Endodermal cell (in vitro differentiated cells): ENCODE measurements around the gene PREX1. TPM values are rescaled to one million over a fixed set of nuclear protein-coding genes. Genes with fewer than 3 reads are reported as not detected.

Experiments used
- DNase-seq: peaks from one replicate; pipeline ENCODE4 v3.0.0-alpha.2; 2017
- H3K27ac ChIP-seq: 2 replicates; pipeline ENCODE4 v1.5.1; 2013; ENCODE audit warnings: mild to moderate bottlenecking, low read depth, low read length, moderate library complexity
- H3K27me3 ChIP-seq: 2 replicates; pipeline ENCODE4 v1.6.1; 2013; ENCODE audit warnings: mild to moderate bottlenecking, low read length, moderate library complexity; ENCODE audit not compliant: insufficient read depth, control insufficient read depth, poor library complexity, severe bottlenecking
- H3K36me3 ChIP-seq: 2 replicates; pipeline ENCODE4 v1.7.0; 2013; ENCODE audit warnings: mild to moderate bottlenecking, low read length, moderate library complexity; ENCODE audit not compliant: control insufficient read depth, insufficient read depth
- H3K4me1 ChIP-seq: one replicate; pipeline ENCODE4 v1.7.0; 2013; ENCODE audit warnings: low read length; ENCODE audit not compliant: control insufficient read depth, insufficient read depth
- H3K4me3 ChIP-seq: 2 replicates; pipeline ENCODE4 v1.5.1; 2013; ENCODE audit warnings: mild to moderate bottlenecking, low read length, moderate library complexity
- H3K9ac ChIP-seq: 2 replicates; pipeline ENCODE4 v1.6.1; 2013; ENCODE audit warnings: mild to moderate bottlenecking, low read length, moderate library complexity; ENCODE audit not compliant: poor library complexity, severe bottlenecking; ENCODE audit errors: extremely low read depth
- H3K9me3 ChIP-seq: 2 replicates; pipeline ENCODE4 v1.6.1; 2013; ENCODE audit warnings: mild to moderate bottlenecking, low read length, moderate library complexity; ENCODE audit not compliant: control insufficient read depth
- H3K27ac Mint-ChIP-seq: 2 replicates; pipeline ENCODE4 v1.8.0; 2020; ENCODE audit warnings: mixed read lengths
- H3K27me3 Mint-ChIP-seq: 2 replicates; pipeline ENCODE4 v1.8.0; 2021; ENCODE audit warnings: mild to moderate bottlenecking, mixed read lengths; ENCODE audit not compliant: insufficient read depth
- H3K36me3 Mint-ChIP-seq: 2 replicates; pipeline ENCODE4 v1.8.0; 2020; ENCODE audit warnings: low read depth, mixed read lengths
- H3K4me1 Mint-ChIP-seq: 2 replicates; pipeline ENCODE4 v1.8.0; 2020; ENCODE audit warnings: mixed read lengths
- H3K4me3 Mint-ChIP-seq: 2 replicates; pipeline ENCODE4 v1.8.0; 2020; ENCODE audit warnings: mild to moderate bottlenecking, moderate library complexity, mixed read lengths
- H3K9me3 Mint-ChIP-seq: 2 replicates; pipeline ENCODE4 v1.8.0; 2020; ENCODE audit warnings: mild to moderate bottlenecking, mixed read lengths
- WGBS, 2 experiments: methylation state at CpG; one replicate each; pipeline versions ENCODE4 v1.1.5 to v1.1.7; 2013; ENCODE audit warnings: missing lambda C conversion rate in 2 of 2, mixed read lengths in 1 of 2; ENCODE audit not compliant: insufficient coverage in 1 of 2, insufficient read length in 1 of 2; 5-methylcytosine and 5-hydroxymethylcytosine counted together
- total RNA-seq, 2 donors: library from RNA; stranded (reverse); fragmentation: NEBNext Ultra II Directional in 1 of 2; extraction: Animal tissue kit (Norgen Biotek cat#: 25700) in 1 of 2; gene quantifications; 2 replicates in 1 of 2; 3 replicates in 1 of 2; pipeline ENCODE4 v1.2.1, GENCODE V29; 2021
- TF ChIP-seq, protein P1 (sequence below): fragments of 200-600 bp; sonication (generic); conservative IDR thresholded peaks from 2 replicates; pipeline ENCODE4 v1.5.0; 2021; ENCODE audit warnings: antibody characterized with exemption, mild to moderate bottlenecking

PREX1 gene
- total RNA-seq, 2 donors from 2014 or later = 65.3 to 70.5 TPM

DNA sequence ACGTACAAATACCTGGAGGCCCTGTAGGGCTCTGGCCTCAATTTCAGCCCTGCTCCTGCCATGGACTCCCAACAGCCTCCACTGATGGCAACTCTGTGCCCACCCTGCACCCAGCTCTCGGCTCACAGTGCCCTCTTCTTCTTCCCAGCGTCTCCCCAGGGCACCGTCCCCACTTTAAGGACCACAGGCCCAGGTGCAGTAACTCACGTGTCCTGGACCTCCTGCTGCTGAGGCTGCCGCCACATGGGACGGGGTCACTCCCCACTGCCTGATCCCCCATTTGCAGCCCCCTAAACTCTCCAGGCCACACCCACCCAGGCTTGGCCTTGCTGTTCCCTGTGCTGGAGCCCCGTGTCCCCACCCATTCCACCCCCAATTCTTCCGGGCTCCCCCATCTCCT, 223.4 kb downstream of the PREX1 start:
- Histone ChIP-seq H3K27me3 (no peaks in the 10 kb centered on the region), H3K4me1 (no peaks in the 10 kb centered on the region), H3K9me3 (no peaks in the 10 kb centered on the region), H3K9ac (no peak overlapping the region), H3K36me3 (no peaks in the 10 kb centered on the region), H3K27ac (no peak overlapping the region), H3K4me3 (no peak overlapping the region)
- Mint-ChIP-seq H3K4me3 (no peak overlapping the region), H3K27me3 (peaks cover 3% of the 10 kb centered on the region), H3K36me3 (no peaks in the 10 kb centered on the region), H3K9me3 (no peaks in the 10 kb centered on the region), H3K27ac (no peak overlapping the region), H3K4me1 (peaks cover 16% of the 10 kb centered on the region)
- DNase-seq = no peak
- TF ChIP-seq, protein P1, sequence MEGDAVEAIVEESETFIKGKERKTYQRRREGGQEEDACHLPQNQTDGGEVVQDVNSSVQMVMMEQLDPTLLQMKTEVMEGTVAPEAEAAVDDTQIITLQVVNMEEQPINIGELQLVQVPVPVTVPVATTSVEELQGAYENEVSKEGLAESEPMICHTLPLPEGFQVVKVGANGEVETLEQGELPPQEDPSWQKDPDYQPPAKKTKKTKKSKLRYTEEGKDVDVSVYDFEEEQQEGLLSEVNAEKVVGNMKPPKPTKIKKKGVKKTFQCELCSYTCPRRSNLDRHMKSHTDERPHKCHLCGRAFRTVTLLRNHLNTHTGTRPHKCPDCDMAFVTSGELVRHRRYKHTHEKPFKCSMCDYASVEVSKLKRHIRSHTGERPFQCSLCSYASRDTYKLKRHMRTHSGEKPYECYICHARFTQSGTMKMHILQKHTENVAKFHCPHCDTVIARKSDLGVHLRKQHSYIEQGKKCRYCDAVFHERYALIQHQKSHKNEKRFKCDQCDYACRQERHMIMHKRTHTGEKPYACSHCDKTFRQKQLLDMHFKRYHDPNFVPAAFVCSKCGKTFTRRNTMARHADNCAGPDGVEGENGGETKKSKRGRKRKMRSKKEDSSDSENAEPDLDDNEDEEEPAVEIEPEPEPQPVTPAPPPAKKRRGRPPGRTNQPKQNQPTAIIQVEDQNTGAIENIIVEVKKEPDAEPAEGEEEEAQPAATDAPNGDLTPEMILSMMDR = no peak
- WGBS, 2 experiments = 79 to 91% methylated on average over 5 to 9 of the region's 9 CpGs

DNA sequence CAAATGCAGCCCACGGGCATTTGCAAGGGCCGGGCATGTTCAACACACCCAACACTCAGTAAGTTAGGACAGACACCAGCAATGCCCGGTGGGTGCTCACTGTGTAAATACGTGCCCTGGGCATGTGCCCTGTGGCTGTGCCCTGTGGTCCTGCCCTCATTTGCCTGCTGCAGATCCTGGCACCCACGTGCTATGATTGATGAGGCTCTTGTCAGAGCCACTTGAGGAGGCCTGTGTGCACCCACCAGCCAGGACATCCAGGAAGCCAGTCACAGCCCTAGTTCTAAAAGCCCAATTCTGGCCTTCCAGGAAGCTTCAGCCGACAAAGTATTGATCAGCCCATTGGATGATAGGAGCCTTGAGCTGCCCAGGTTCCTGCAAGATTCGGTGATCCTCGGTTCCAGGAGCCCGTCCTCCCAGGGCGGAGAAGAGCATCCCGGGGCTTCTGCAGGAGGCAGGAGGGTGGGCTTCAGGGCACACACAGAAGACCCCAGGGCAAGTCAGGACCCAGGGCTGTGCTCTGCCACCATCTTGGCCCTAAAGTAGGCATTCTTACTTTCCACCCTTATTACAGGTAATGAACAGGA, 223.9 kb downstream of the PREX1 start:
- 92% methylated on average over 8 to 11 of the region's 11 CpGs for WGBS, 2 experiments
- TF ChIP-seq, protein P1 = no peak
- H3K27me3 Mint-ChIP-seq = peaks cover 3% of the 10 kb centered on the region

DNA sequence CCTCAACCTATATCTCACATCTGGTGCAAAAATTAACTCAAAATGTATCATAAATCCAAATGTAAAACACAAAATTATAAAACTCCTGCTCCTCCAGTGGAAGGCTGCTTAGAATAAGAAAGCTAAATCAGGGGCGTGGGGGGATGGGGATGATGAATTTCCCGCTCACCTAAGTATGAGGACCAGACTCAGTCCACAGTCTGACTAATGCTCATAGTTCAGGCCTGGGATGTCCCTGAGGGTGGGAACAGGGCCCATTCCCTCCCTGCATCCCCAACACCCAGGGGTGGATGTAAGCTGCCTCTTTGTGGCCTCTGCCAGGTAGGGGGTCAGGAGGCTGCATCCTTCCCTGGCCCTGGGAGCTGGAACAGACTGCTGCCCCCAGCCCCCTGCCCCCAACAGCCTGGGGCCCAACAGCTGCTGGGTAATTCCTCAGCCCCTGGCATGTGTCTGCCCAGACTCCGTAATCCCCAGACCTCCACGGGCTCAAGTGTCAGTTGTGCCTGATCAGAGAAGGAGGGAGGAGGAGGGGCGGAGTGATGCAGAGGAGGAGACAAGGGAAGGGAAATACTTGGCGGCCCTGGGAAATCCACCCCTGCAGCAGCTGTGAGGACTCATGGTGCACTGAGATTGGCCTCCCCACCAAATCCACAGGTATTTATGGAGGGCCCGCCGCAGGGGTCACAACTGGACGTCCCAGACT, 224.5 kb downstream of the PREX1 start:
- Mint-ChIP-seq H3K36me3 (no peaks in the 10 kb centered on the region), H3K9me3 (no peaks in the 10 kb centered on the region), H3K4me3 (no peak overlapping the region), H3K27me3 (peaks cover 3% of the 10 kb centered on the region), H3K27ac (no peak overlapping the region), H3K4me1 (peaks cover 4% of the 10 kb centered on the region)
- H3K27ac ChIP-seq = no peak overlapping the region
- TF ChIP-seq, protein P1 = no peak
- H3K9me3 ChIP-seq = no peaks in the 10 kb centered on the region
- 73 to 89% methylated on average over 6 to 9 of the region's 9 CpGs for WGBS, 2 experiments
- no peaks in the 10 kb centered on the region for H3K27me3 ChIP-seq
- no peak overlapping the region for H3K9ac ChIP-seq
- H3K4me3 ChIP-seq = no peak overlapping the region
- no peaks in the 10 kb centered on the region for H3K4me1 ChIP-seq
- H3K36me3 ChIP-seq = no peaks in the 10 kb centered on the region
- peak; percentile 78 for DNase-seq

More for the DNA sequence above, 223.9 kb downstream of the PREX1 start:
- no peaks in the 10 kb centered on the region for H3K4me1 ChIP-seq
- H3K36me3 ChIP-seq = no peaks in the 10 kb centered on the region
- H3K27ac ChIP-seq = no peak overlapping the region
- no peaks in the 10 kb centered on the region for H3K27me3 ChIP-seq
- no peak overlapping the region for H3K4me3 ChIP-seq
- Mint-ChIP-seq H3K9me3 (no peaks in the 10 kb centered on the region), H3K4me3 (no peak overlapping the region), H3K36me3 (no peaks in the 10 kb centered on the region), H3K27ac (no peak overlapping the region), H3K4me1 (peaks cover 11% of the 10 kb centered on the region)
- no peaks in the 10 kb centered on the region for H3K9me3 ChIP-seq
- no peak for DNase-seq
- H3K9ac ChIP-seq = no peak overlapping the region
